Amniotic stem cell (primary cell): ENCODE measurements around the gene BRD2.
A peak's percentile ranks its signal among the peaks of the same experiment; 100 is the strongest.

Source experiments
- DNase-seq: peaks from one replicate; lab custom pipeline; 2025; lab: John Stamatoyannopoulos, UW

BRD2 gene

GRCh38 chr6:32972353-32973143 lies 4.2 kb downstream of the BRD2 start:
- DNase-seq: no peak

GRCh38 chr6:32973144-32974015 lies 5.0 kb downstream of the BRD2 start:
- DNase-seq: peak; percentile 13

DNA sequence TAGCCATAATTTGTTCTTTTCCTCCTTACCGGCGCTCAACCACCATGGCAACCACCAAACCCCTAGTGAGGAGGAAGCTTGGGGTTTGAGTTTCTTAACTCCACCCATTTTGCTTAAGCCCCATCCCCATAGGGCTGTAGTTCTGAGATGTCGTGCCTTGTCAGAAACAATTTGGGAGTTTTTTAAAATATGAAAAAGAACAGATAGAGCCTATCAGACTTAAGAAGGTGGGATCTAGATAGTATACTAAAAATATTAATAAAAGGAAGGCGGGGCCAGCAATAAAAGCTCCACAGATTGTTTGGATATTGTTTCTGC lies 5.6 kb downstream of the BRD2 start:
- peak; percentile 55 for DNase-seq

DNA sequence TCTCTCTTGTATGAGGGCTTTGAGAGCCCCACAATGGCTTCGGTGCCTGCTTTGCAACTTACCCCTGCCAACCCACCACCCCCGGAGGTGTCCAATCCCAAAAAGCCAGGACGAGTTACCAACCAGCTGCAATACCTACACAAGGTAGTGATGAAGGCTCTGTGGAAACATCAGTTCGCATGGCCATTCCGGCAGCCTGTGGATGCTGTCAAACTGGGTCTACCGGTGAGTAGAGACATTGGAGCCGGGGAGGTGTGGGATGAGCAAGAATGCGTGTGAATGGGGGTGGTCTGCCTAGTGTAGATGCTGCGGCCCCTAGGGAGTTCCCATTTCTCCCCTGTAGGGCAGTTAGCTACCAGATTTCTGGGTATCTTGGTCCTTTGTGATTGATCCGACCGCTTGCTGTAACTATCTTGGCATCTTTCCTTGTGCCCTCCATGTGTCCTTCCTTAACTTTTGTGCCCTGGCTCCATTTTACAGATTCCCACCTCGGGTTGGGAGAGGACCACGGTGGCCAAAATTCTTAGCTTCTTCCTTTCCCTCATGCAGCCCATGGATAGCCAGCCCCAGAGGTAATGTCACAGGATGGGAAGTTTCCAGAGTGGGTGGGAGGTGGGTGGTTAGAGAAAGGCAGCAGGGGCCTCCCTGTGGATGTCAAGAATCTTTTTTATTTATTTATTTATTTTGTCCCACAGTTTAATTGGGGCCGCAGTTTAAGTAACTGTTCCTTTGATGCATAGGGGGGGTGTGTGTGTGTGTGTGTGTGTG lies 6.3 kb downstream of the BRD2 start:
- no peak for DNase-seq

DNA sequence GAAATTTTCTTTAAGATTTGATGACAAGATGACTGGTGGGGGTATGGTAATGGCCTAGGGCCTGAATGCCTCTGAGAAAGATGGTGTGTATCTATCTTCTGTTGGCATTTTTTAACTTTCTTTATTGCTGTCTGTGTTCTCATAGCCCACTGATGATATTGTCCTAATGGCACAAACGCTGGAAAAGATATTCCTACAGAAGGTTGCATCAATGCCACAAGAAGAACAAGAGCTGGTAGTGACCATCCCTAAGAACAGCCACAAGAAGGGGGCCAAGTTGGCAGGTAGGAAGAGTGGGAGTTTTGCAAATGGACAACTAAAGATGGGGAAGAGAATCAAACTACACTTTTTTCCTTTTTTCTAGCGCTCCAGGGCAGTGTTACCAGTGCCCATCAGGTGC lies 7.5 kb downstream of the BRD2 start:
- DNase-seq: no peak

DNA sequence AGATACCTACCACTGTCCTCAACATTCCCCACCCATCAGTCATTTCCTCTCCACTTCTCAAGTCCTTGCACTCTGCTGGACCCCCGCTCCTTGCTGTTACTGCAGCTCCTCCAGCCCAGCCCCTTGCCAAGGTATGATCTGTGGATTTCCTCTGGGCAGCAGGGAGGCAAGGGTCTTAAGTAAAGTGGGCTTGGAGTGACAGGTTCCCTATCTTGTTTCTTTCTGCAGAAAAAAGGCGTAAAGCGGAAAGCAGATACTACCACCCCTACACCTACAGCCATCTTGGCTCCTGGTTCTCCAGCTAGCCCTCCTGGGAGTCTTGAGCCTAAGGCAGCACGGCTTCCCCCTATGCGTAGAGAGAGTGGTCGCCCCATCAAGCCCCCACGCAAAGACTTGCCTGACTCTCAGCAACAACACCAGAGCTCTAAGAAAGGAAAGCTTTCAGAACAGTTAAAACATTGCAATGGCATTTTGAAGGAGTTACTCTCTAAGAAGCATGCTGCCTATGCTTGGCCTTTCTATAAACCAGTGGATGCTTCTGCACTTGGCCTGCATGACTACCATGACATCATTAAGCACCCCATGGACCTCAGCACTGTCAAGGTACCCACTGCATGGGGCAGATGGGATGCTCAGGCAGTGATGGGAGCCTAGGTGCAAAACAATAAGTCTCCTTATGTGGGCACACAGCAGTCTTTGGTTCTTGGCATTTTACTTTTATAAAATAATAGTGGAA lies 8.1 kb downstream of the BRD2 start:
- DNase-seq: no peak

DNA sequence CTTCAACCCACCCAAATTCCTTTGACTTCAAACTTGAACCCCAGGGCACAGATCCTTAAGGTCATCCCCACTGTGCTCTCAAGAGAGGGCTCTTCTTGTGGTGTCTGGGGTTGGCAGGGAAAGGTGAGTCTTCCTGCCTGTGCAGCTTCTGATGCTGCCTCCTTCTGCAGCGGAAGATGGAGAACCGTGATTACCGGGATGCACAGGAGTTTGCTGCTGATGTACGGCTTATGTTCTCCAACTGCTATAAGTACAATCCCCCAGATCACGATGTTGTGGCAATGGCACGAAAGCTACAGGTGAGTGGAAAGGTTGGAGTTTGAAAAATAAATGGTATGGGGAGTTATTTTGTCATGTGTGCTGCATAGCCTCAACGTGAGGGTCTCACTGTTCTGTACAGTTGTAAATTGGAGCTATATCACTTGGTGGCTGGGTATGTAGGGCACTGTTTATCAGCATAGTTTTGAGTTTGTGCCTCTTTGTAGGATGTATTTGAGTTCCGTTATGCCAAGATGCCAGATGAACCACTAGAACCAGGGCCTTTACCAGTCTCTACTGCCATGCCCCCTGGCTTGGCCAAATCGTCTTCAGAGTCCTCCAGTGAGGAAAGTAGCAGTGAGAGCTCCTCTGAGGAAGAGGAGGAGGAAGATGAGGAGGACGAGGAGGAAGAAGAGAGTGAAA lies 9.0 kb downstream of the BRD2 start:
- no peak for DNase-seq

DNA sequence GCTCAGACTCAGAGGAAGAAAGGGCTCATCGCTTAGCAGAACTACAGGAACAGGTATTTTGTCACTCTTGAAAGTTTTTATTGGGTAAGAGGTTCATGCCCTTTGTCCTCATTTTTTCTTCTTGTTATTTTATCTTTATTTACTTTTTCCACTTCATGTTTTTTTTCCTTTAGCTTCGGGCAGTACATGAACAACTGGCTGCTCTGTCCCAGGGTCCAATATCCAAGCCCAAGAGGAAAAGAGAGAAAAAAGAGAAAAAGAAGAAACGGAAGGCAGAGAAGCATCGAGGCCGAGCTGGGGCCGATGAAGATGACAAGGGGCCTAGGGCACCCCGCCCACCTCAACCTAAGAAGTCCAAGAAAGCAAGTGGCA lies 9.5 kb downstream of the BRD2 start:
- DNase-seq: no peak

DNA sequence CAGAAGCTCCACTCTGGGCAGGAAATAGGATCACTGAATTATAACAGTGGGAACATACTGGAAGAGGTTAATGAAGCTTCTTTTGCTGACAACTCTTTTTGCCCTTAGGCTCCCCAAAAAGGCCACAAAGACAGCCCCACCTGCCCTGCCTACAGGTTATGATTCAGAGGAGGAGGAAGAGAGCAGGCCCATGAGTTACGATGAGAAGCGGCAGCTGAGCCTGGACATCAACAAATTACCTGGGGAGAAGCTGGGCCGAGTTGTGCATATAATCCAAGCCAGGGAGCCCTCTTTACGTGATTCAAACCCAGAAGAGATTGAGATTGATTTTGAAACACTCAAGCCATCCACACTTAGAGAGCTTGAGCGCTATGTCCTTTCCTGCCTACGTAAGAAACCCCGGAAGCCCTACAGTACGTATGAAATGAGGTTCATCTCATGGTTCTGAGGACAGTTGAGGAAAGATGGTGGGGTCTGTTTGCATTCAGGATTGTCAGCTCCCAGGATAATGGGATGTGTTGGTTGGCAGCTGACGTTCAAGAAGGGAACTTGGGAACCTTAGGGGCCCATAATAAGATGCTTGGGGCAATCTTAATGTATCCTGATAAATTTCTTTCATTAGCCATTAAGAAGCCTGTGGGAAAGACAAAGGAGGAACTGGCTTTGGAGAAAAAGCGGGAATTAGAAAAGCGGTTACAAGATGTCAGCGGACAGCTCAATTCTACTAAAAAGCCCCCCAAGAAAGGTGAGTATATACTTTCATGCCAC lies 11.5 kb downstream of the BRD2 start:
- no peak for DNase-seq

GRCh38 chr6:32980488-32981038 lies 12.2 kb downstream of the BRD2 start:
- no peak for DNase-seq

GRCh38 chr6:32982084-32982701 lies 13.8 kb downstream of the BRD2 start:
- no peak for DNase-seq

- no peak for DNase-seq
Observed at GRCh38 chr6:32982702-32983492, 14.5 kb downstream of the BRD2 start.

DNA sequence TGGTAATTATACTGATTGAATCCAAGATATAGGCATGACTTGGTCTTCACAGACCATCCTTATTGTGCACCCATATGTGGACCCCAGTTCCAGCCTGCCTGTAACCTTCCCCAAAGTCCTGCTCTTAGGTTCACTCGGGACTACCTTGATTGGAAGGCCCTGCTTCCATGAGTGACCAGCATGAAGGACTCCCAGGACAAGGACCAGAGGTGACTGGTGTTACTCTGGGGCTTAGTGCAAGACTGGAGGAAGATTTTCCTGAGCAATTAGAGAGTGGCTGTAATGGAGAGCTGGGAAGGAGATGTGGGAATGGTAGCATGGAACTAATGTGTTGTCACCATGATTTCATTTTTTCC lies 15.1 kb downstream of the BRD2 start:
- no peak for DNase-seq

DNA sequence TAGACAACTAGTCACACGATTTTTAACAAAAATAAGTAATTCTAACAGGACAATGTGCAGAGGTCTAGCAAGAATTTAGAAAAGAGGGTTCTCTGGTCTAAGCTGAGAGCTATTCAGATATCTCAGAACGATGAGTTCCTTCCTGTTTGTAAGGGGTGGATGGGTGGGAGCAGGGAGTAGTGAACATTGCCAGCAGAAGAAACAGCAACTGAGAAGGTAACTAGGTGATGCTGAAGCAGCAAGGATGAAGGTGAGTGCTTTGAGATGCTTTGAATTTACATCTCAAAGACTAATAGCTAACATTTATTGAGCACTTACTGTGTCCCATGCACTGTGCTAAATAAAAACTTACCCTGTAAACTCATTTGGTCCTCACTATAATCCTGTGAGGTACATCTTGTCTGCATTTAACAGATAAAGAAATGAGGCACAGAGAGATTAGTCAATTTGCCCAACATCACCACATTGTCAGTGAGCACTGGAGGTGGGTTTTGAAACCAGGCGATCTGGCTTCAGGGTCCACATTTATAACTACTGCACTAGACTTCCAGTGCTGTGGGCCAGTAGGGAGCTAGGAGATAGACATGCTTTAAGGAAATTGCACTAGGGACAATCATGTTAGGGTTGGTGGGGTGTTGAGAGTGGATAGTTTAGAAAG lies 15.7 kb downstream of the BRD2 start:
- DNase-seq: no peak

DNA sequence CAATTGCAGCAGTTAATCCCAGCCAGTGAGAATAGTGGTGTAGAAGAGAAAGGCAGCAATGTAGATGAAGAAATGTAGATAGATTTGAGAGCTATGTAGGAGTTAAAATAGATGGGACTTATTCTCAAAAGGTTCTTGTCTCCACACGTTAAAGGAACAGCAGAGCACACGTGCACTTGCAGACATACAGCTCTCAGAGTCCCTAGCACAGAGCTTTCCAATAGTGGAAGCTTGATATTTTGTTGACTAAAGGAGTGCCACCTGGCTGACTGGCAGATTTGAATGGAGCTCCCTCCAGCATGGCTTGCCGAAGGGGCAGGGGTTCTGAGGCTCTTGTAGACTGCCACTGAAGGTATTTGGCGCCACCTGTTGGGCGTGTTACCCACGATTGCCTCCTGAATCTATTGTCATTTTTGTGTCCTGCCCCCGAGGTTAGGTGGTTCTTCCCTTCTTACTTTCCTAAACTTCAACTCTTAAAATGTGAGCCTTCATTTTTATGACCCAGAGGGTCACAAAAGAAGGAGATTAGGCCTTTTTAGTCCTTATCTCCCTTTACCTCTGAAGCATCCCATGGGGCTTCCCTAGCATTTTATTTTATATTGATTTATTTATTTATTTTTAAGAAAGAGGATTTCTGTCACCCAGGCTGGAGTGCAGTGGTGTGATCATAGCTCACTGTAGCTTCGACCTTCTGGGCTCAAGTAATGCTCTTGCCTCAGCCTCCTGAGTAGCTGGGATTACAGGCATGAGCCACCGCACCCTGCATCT lies 16.4 kb downstream of the BRD2 start:
- peak; percentile 56 for DNase-seq

GRCh38 chr6:32989368-32989767 lies 21.0 kb downstream of the BRD2 start:
- DNase-seq: no peak

DNA sequence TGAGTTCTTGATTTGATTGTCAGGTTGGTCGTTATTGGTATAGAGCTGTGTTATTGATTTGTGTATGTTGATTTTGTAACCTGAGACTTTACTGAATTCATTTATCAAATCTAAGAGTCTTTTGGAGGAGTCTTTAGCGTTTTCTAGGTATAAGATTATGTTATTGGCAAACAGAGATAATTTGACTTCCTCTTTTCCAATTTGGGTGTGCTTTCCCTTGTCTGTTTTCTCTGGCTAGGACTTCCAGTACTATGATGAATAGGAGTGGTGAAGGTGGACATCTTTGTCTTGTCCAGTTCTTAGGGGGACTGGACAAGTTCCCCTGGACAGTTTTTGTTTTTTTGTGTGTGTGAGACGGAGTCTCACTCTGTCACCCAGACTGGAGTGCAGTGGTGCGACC lies 23.6 kb downstream of the BRD2 start:
- DNase-seq: no peak
